SU-DHL-6 (cell line): ENCODE results near the gene TOM1.

Experiments used
- EZH2phosphoT487 ChIP-seq: fragments of 200-600 bp; sonication (generic), shearing (Covaris generic); conservative IDR thresholded peaks from 2 replicates; pipeline ENCODE4 v1.6.1; 2018; ENCODE audit warnings: mild to moderate bottlenecking, antibody characterized with exemption, low read length, moderate library complexity, mixed read lengths
- TF ChIP-seq, protein P1 (sequence below): fragments of 200-600 bp; sonication (generic); IDR thresholded peaks from one replicate; pipeline ENCODE4 v1.5.1; 2017; ENCODE audit warnings: antibody characterized with exemption, mild to moderate bottlenecking, low read length, moderate library complexity; ENCODE audit not compliant: insufficient read depth, poor library complexity, severe bottlenecking

DNA sequence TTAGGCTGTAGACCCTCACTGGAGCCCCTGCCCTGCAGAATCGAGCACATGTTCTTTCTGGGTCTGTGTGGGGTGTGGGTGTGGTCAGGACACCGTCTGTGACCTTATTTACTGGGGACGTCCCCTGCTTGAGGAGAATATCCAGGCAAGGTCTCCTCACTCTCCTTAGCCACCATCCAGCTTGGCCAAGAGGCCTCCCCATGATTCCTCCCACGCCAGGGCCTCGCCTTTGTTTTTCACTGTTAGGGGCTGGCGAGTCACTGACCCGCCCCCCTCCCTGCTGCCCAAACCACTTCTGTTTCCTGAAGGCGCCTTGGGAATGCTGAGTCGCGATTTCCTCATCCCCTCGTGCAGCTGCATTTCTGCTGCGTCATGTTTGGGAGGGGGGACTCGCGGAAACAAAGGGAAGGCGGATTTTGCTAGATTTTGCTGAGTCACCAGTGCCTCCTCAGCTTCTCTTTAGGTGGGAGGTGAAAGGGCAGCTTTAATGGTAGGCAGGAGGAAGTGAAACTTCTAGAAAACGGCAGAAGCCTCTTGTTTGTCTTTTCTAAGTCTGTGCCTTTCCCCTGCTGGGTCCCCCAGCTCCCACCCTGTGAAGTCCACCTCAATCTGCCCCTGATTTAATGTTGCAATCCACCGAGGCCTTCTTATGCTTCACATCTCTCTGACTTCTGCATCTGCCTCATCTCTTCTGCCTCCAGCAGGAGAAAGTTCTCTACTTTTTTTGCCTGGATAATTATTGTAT is 77.2 kb downstream of the TOM1 start:
- TF ChIP-seq, protein P1, sequence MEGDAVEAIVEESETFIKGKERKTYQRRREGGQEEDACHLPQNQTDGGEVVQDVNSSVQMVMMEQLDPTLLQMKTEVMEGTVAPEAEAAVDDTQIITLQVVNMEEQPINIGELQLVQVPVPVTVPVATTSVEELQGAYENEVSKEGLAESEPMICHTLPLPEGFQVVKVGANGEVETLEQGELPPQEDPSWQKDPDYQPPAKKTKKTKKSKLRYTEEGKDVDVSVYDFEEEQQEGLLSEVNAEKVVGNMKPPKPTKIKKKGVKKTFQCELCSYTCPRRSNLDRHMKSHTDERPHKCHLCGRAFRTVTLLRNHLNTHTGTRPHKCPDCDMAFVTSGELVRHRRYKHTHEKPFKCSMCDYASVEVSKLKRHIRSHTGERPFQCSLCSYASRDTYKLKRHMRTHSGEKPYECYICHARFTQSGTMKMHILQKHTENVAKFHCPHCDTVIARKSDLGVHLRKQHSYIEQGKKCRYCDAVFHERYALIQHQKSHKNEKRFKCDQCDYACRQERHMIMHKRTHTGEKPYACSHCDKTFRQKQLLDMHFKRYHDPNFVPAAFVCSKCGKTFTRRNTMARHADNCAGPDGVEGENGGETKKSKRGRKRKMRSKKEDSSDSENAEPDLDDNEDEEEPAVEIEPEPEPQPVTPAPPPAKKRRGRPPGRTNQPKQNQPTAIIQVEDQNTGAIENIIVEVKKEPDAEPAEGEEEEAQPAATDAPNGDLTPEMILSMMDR = no peak
- no peak for TF ChIP-seq EZH2phosphoT487
